Measurements from ENCODE around the gene SEMA4C. TPM values are rescaled to one million over a fixed set of nuclear protein-coding genes. Genes with fewer than 3 reads are reported as not detected.

SEMA4C gene
- total RNA-seq, 2 donors from 2014 or later: 82.5 to 92.1 TPM

DNA sequence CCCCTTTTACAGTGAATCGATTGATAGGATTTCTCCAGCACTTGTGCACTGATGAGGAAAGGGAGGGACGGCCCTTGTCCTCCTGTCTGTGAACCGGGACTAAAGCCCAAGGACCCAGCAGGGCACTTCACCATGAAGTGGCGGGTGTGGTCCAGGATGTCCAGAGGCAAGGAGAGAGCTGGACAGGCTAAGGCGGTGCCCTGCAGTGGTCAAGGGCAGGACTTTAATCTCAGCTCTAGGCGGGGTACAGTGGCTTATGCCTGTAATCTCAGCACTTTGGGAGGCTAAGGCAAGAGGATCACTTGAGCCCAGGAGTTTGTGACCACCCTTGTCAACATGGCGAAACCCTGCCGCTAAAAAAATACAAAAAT lies 28.2 kb upstream of the SEMA4C start:
- Histone ChIP-seq H3K9ac (ENCODE audit: extremely low read depth, low read length, poor library complexity, severe bottlenecking) (no peak overlapping the region), H3K4me3 (ENCODE audit: low read length) (no peak overlapping the region), H3K27ac (ENCODE audit: low read depth, low read length) (no peak overlapping the region), H3K9me3 (ENCODE audit: control insufficient read depth, low read length) (no peaks in the 10 kb centered on the region), H3K27me3 (ENCODE audit: control insufficient read depth, insufficient read depth, low read length, poor library complexity, severe bottlenecking) (no peaks in the 10 kb centered on the region), H3K4me1 (ENCODE audit: control insufficient read depth, insufficient read depth, low read length) (no peaks in the 10 kb centered on the region), H3K36me3 (ENCODE audit: control insufficient read depth, insufficient read depth, low read length) (no peaks in the 10 kb centered on the region)
- DNase-seq: no peak
- no peaks in the 10 kb centered on the region for H3K9me3 Mint-ChIP-seq
- peaks cover 19% of the 10 kb centered on the region for H3K4me1 Mint-ChIP-seq
- no peaks in the 10 kb centered on the region for H3K36me3 Mint-ChIP-seq (ENCODE audit: low read depth)
- TF ChIP-seq, protein P1, sequence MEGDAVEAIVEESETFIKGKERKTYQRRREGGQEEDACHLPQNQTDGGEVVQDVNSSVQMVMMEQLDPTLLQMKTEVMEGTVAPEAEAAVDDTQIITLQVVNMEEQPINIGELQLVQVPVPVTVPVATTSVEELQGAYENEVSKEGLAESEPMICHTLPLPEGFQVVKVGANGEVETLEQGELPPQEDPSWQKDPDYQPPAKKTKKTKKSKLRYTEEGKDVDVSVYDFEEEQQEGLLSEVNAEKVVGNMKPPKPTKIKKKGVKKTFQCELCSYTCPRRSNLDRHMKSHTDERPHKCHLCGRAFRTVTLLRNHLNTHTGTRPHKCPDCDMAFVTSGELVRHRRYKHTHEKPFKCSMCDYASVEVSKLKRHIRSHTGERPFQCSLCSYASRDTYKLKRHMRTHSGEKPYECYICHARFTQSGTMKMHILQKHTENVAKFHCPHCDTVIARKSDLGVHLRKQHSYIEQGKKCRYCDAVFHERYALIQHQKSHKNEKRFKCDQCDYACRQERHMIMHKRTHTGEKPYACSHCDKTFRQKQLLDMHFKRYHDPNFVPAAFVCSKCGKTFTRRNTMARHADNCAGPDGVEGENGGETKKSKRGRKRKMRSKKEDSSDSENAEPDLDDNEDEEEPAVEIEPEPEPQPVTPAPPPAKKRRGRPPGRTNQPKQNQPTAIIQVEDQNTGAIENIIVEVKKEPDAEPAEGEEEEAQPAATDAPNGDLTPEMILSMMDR (conservative IDR thresholded peaks at IDR 0.05): no peak
- no peak overlapping the region for H3K27ac Mint-ChIP-seq
- no peaks in the 10 kb centered on the region for H3K27me3 Mint-ChIP-seq (ENCODE audit: insufficient read depth)
- 93 to 96% methylated on average over 7 to 8 of the region's 8 CpGs for WGBS, 2 experiments (ENCODE audit: insufficient coverage in 1 of 2, insufficient read length in 1 of 2)
- no peak overlapping the region for H3K4me3 Mint-ChIP-seq

DNA sequence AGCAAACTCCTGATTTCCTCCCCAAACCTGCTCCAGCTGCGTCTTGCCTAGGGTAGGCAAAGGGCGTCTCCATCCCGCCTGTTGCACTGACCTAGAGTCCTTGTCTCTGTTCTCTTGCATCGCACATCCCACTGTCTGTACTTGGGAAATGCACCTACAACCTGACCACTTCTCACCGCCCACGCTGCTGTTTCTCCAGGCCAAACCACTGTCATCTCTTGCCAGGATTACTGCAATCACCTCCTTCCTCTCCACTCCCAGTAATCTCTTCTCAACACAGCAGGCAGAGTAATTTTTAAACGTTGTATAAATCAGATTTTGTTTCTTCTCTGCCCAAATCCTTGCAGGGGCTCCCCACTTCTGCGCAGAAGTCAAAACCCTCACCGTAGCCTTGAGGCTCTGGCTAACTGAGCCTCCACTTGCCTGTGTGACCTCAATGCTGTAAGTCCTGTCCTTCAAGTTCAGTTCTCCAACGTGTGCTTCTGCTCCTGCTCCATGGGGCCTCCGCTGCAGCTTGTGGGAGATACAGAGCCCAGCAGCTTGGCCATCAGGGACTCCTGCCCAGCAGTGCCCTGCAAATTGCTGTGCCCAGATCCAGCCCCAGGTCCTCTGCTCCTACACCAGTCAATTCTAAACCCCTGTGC lies 27.7 kb upstream of the SEMA4C start:
- Mint-ChIP-seq H3K36me3 (ENCODE audit: low read depth) (no peaks in the 10 kb centered on the region), H3K9me3 (no peaks in the 10 kb centered on the region), H3K4me1 (peaks cover 23% of the 10 kb centered on the region), H3K27ac (no peak overlapping the region), H3K27me3 (ENCODE audit: insufficient read depth) (no peaks in the 10 kb centered on the region), H3K4me3 (no peak overlapping the region)
- Histone ChIP-seq H3K36me3 (ENCODE audit: control insufficient read depth, insufficient read depth, low read length) (no peaks in the 10 kb centered on the region), H3K9me3 (ENCODE audit: control insufficient read depth, low read length) (no peaks in the 10 kb centered on the region), H3K27me3 (ENCODE audit: control insufficient read depth, insufficient read depth, low read length, poor library complexity, severe bottlenecking) (no peaks in the 10 kb centered on the region), H3K4me1 (ENCODE audit: control insufficient read depth, insufficient read depth, low read length) (no peaks in the 10 kb centered on the region), H3K4me3 (ENCODE audit: low read length) (no peak overlapping the region), H3K9ac (ENCODE audit: extremely low read depth, low read length, poor library complexity, severe bottlenecking) (no peak overlapping the region), H3K27ac (ENCODE audit: low read depth, low read length) (no peak overlapping the region)
- WGBS, 2 experiments (ENCODE audit: insufficient coverage in 1 of 2, insufficient read length in 1 of 2): 89 to 95% methylated on average over 11 of the region's 11 CpGs
- DNase-seq: no peak
- TF ChIP-seq, protein P1 (conservative IDR thresholded peaks at IDR 0.05): no peak

DNA sequence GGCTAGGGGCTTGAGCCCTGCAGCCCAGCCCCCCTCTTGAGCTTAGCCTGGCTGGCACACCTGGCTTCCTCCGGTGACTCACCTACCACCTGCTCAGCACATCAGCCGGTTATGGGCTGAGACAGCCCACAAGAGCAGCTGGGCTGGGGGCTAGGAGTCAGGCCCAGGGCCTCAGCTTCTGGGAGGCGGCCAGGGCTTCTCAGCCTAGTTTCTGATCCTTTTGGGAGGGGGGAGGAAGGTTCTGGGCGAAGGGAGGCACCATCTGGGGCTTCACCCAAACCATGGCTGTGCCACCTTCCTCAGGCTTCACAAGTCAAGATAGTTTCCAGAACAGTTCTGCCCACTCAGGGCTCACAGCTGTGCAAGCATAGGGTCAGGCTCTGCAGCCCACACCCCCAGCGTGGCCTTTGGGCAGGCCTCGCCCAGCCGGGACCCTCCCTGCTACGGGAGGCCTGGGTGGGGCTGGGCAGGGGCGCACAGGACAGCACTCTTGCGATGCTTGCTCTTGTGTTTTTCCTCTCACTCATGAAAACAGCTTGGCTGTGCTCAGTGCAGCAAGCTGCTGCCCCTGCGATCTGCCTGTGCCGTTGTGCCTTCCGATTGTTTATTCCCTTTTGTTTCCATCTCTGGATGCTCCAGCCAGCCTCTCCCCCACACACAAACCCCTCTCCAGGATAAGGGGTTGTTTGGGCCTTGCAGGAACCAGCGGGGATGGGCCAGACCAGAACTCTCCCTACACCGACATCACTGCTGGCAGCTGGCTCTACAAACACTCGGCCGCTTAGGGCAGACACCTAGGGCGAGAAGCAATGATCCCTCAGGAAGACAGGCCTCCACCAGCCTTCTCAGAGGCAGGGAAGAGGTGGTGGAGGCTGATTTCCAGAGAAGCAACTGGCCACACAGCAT lies 26.1 kb upstream of the SEMA4C start:
- no peaks in the 10 kb centered on the region for H3K9me3 Mint-ChIP-seq
- peaks cover 38% of the 10 kb centered on the region for H3K4me1 Mint-ChIP-seq
- WGBS, 2 experiments (ENCODE audit: insufficient coverage in 1 of 2, insufficient read length in 1 of 2): 92 to 95% methylated on average over 5 to 18 of the region's 18 CpGs
- no peak overlapping the region for H3K4me3 Mint-ChIP-seq
- H3K27ac Mint-ChIP-seq: no peak overlapping the region
- H3K27me3 Mint-ChIP-seq (ENCODE audit: insufficient read depth): no peaks in the 10 kb centered on the region
- H3K27me3 ChIP-seq (ENCODE audit: control insufficient read depth, insufficient read depth, low read length, poor library complexity, severe bottlenecking): no peaks in the 10 kb centered on the region
- no peaks in the 10 kb centered on the region for H3K36me3 Mint-ChIP-seq (ENCODE audit: low read depth)
- no peaks in the 10 kb centered on the region for H3K9me3 ChIP-seq (ENCODE audit: control insufficient read depth, low read length)
- H3K9ac ChIP-seq (ENCODE audit: extremely low read depth, low read length, poor library complexity, severe bottlenecking): no peak overlapping the region
- DNase-seq: peak; percentile 76
- H3K36me3 ChIP-seq (ENCODE audit: control insufficient read depth, insufficient read depth, low read length): no peaks in the 10 kb centered on the region
- no peak overlapping the region for H3K27ac ChIP-seq (ENCODE audit: low read depth, low read length)
- peaks cover 10% of the 10 kb centered on the region for H3K4me1 ChIP-seq (ENCODE audit: control insufficient read depth, insufficient read depth, low read length)
- H3K4me3 ChIP-seq (ENCODE audit: low read length): no peak overlapping the region
- TF ChIP-seq, protein P1 (conservative IDR thresholded peaks at IDR 0.05): no peak
